ENCODE results near the gene PRKX.

DNA sequence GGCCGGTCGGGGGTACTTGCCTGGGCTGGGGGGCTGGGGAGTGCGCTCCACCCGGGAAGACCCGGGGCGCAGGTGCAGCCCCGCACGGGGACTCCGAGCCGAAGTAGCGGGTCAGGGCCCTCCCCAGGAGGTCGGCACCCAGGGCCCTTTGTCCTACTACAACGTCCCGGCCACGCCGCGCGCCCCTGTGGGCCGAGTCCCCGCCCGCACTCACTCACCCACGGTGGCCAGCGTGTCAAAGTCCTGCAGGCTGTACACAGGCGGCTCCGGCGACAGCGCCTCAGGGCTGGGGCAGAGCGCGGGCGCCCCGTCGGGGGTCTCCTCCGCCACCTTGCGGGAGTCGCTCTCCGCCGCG lies 602 bp downstream of the PRKX start:
- TF ChIP-seq CTCF (IDR thresholded peaks at IDR 0.05) (no peak), POLR2A (IDR thresholded peaks at IDR 0.05) (no peak), POLR2AphosphoS5 (IDR thresholded peaks at IDR 0.05; ENCODE audit: insufficient read depth in 1 of 2, low read depth in 1 of 2) (no peak)

All from vagina (tissue), 2 donors.